CD4-positive, alpha-beta T cell treated with Interleukin-1 beta for 1 hour (primary cell): ENCODE measurements around the gene TUB.
A peak's percentile ranks its signal among the peaks of the same experiment; 100 is the strongest.

Source experiments
- DNase-seq, 2 donors: peaks; one replicate each; pipeline ENCODE4 v3.0.0-alpha.2; 2020 to 2022

Gene TUB

DNA sequence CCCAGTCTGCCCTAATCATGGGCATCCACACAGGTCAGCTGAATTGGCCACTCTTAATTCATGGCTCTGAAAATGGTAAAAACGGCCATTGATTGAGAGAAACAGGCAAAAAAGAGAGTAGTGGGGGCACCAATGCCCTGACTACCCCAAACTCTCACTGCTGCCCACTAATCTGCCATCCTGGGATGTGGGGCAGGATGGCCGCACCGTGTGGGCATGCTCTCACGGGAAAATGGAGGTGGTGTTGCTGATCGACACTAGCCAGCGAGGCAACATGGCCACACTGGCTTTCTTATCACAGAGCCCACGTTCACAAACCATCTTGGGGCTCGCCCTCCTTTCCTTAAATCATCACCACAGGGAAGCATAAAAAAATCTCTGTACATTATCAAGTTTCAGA lies 11.2 kb upstream of the TUB start:
- no peak for DNase-seq

DNA sequence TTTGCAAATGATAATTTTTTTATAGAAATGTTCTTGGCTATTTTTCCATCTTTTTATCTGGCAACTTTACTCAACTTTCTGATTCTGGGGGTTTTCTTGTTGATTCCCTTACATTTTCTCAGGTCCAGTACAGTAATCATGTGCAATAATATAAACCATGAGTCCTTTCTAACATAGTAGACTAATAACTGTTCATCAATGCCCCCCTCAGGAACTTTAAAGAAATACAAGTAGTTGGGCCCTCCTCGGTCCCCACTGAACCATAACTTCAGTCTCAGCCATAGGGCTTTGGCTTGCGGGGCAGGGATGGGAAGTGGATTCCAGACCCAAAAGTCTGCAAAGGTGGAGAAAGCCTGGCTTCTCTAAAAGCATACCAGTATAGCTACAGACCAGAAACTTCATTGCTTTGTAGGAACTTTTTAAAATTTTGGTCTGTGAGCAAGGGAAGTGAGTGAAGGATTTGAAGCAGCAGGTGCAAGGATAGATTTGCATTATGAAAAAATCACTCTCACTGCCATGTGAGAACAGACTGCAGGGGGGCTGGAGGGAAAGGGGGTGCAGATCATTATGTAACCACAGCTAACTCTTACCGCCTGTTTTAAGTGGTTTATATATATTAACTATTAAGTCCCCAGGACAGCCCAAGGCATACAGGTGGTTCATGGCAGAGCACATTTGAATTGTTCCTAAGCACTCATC lies 10.4 kb upstream of the TUB start:
- no peak for DNase-seq

DNA sequence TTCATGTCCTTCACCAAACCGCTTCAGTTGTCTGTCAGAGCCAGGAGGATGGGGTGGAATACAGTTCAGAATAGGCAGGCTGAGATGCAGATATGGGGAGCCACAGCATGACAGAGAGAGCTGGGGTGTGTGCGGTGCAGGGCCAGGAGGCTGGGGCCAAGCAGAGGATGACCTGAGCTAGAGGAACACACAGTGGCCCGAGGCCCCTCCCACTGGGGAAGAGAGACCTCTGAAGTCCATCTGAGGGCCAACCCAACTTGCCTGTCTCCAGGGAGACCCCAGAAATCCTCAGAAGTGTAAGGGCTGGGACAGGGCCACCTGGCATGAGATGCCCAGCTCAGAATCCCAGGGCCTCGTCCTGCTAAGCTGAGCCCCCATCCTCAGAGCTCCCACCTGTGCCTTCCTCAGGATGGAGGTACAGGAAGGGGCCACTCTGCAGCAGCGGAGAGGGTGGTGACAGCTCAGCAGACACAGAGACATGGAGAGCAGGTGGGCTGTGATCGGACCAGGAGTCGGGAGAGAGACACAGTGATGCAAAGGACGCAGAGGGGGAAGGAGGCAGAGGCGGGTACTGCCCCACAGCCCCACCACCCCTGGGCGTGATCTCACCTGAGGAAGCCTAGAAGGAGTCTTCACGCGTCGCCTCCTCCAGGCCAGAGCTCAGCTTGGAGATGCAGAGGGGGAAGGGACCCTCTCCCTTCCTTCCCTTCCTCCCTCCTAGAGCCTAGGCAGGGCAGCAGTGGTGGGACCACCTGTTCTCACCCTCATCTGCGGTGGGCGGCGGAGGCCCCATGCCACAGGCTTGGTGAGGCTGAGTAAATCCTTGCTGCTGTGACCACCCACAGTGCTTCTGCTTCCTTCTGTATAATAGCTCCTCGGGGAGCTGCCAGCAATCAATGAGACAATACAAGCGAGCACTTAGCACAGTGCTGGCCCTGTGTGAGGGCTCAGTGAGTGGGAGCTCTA lies 9.1 kb upstream of the TUB start:
- no peak for DNase-seq

DNA sequence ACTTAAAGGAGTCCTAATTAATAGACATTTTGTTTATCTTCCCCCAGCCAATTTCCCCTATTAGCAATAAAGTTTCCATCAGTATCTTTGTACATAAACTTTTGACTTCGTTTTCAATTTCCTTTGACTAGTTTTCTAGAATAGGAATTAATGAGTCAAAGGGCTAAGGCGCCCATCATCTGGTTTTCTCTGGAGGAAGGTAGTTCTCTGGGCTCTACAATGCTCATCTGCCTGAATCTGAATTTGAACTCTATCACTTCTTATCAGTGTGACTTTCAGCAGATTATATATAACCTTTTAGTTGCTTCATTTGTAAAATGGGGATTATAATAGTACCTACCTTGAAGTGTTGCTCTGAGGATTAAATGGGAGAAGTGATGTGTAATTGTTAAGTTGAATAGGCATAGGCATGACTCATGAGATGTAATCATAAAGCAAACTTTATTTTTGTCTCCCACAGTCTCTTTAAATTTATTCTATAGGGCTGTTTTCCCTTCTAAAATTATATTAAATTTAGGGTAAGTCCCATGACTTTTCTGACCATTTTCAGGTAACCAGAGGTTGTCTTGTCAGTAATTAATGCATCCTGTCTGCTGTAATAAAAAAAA lies 5.8 kb upstream of the TUB start:
- no peak for DNase-seq

DNA sequence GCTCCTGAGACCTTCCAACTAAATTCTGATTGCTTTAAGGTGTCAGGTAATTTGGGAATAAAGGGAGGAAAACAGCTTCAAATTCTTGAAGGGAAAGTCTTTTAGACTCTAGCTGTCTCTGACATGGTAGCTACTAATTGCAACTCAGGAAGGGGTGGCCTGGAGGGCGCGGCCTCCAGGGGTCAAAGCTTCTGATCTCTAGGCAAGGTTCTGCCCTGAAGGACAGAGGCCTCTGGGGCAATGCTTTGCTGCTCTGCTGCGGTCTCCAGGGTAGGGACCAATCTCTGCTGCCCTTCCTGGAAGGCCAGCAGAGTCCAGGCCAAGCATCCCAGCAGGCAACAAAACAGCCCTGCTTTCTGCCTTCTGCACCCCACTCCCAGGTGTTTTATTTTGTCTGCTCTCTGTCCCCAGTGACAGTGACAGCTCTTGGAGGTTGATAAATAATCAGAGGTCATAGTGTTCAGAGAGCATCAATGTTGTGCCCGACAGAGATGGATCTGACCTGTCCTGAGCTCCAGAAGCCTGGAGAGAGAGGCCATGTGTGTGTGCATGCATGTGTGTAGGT lies 1.8 kb upstream of the TUB start:
- no peak for DNase-seq

DNA sequence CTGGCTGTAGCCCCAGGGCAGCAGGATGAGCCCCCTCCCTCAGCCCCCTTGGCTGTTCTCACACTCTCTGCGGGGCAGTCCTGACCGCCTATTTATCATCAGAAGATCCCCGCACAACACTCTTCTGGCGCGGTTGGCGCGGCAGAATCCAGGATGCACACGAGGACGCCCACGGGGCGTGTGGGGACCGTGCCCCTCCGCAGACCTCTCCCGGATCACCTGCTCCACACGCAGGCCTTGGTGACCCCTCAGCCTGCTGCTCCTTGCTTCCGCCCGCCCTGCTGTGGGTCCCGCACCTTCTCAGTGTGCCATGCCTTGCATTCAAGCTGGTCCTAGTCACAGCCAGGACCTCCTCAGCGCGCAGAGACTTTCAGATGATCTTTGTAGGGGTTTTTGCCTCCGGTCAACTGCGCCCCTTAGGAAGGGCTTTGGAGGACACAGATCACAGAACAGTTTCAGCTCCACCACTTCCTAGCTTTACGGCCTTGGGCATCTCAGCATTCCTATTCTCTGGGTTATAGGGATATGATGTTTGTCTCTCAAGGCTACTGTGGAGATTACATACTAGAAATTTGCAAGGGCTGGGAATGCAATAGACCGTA lies 841 bp upstream of the TUB start:
- no peak for DNase-seq

DNA sequence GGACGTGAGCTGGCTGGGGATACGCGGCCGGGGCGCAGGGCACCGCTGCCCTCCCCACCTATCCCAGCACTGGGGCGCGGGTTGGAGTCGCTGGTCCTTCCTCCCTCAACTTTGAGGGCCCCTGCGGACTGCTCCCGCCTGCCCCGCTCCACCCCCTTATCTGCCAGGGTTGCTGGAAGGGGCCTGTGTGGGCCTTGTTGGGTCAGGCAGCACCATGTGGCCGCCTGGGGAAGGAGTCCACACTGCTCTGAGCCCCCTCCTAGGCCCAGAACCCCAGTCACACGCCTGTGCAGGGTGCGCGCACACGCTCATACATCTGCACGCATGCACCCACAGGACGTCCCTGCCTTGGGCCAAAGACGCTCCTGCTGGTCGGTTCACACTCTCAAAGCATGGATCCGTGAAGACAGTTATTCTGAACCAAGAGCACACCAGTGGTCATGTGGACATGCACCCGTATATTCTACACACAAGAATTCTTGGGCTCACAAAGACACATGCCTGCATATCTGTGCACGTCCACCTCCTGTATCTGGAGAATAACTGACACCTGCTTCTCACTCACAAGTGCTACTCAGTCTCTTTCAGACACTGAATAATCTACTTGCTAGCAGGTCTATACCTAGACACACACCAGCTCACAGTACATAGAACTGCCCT lies 710 bp downstream of the TUB start:
- no peak for DNase-seq

DNA sequence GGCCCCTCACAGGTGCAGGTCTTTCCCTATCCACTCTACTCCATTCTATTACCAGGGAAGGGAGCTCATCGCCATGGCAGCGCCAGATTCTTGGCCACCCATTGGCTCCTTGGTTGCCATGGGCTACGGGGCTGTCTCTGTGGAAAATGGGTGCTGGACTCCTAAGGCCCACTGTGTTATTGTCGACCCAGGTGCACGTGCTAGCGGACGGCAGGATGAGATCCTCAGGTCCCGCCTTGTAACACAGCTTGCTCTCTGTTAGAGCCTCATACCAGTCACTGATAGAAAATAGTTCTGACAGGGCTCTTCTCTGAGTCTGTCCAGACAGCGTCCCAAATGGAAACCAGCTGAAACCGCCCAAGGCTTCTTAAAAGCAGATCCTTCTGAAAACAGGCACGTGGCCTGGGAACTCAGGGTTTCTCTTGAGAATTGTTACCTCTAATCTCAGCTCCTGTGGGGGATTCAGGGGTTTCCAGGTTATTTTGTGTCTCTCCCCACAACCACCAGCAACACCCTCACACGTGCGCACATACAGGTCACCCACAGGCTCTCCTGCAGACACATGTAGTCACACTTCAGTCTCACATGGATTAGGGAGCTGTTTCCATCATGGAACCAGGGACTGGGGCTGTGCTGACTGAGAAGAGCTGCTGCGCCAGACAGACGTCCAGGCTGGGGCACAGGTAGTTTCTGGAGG lies 1.5 kb downstream of the TUB start:
- no peak for DNase-seq

DNA sequence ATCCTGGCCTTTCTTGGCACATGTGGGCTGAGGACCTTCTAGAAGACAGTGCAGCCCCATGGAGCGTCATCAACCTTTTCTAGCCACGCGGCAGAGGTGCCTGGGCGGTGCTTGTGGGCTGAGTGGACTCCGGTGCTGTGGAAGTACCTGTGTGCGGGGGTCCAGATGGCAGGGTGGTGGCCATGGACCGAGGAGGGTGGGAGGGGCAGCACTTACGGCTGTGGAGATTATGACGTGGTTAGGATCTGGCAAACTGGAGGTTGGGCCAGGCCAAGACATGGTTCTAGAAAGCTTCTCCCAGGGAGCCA lies 2.0 kb downstream of the TUB start:
- DNase-seq: no peak

DNA sequence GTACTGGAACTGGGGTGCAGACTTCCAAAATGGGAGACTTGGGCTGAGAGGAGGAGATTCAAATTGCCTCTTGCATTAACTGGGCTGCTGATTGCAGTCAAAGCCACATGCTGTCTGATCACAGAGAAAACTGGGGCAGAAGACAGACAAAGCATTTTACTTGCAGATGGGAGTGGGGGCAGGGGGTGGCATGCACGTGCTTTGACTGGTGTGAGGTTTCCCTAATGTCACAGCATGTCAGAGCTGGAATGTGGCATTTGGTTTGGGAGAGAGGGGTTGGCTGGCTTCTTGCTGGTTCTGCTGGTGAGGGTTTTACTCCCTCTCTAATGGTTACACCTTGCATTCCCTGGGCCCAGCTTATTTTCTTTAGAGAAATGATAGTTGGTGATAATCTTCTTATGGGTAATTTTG lies 2.9 kb downstream of the TUB start:
- no peak for DNase-seq

DNA sequence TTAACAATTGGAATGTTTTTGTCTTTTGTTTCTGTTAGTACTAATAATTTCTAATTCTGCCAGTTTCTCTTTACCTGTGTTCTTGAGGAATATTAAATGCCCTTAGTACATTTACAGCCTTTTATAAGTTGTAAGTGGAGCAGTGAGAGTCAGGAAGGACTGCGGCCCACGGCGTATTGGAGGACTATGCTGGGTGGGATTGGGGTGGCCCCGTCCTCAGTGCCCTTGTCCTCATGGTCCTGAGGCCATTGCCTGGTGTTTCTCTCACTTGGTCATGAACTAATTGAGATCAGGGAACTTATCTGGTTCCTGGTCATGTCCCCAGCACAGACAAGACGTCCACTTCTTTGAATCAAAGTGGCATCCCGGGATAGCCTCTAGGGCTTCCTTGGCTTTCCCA lies 3.3 kb downstream of the TUB start:
- DNase-seq: no peak

DNA sequence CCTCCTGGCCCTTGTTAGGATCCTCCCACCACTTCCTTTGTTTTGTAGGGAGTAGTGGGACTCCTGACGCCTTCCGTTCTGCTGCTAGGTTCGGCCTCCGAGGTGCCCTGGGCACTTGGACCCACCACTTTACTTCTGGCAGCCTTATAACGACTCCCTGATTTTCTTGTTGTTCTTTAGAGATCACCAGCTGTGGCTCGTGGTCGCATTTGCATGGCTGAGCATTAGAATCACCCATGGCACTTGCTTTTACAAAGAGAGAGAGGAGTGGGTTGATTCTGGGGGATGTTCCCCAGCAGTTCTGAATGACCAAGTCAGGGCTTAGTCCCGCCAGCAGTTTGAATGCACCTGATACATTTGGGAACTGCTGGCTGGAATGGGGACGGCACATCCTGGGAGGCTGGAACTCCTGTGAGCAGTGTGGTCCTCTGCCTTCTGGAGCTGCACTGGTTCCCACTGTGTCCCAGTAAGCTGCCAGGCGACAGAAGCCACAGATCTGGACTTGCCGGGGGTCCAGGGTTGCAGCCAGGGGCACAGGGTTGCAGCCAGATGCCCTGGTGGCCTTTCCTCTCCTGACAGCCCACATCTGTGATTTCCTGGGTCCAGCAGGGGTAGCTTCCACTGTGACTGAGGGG lies 4.1 kb downstream of the TUB start:
- no peak for DNase-seq

DNA sequence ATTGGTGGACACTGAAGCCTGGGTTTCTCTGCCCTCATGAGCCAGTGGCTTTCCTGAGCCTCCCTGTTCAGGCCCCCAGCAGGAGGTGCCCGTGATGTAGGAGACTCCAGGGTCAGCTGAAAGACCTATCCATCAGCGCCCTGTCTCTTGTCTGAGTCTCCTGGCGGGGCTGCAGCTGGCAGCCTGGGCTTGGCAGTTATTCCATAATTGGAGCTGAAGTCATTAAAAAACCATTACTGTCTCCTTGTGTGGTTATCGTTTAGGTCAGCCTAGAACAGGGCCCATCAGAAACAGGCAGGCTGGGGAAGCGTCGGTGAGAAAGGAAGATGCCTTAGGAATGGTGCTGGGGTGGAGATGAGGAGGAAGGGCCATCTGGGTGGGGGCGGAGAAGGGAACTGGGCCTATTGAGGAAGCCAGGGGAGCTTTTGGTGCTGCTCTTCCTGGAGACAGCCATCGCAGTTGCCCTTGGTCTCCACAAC lies 5.0 kb downstream of the TUB start:
- no peak for DNase-seq

DNA sequence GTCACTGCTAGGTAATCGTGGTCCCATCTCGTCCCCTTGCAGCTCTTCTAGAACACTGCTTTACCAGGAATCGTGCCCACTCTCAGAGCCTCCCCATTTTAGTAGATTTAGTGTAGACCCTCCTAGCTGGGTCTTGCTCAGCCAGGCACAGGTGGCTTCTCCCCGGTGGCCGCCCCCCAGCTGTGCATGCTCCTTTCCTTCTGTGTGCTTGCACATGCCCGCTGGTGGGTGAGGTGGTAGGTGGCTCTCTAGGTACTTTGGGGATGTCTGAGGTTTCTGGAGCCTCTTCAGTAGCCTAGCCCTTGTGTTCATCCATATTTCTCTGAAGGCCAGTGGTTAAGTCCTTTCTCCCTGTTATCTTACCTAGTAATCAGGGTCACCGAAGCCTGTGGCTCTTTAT lies 5.6 kb downstream of the TUB start:
- DNase-seq: no peak

DNA sequence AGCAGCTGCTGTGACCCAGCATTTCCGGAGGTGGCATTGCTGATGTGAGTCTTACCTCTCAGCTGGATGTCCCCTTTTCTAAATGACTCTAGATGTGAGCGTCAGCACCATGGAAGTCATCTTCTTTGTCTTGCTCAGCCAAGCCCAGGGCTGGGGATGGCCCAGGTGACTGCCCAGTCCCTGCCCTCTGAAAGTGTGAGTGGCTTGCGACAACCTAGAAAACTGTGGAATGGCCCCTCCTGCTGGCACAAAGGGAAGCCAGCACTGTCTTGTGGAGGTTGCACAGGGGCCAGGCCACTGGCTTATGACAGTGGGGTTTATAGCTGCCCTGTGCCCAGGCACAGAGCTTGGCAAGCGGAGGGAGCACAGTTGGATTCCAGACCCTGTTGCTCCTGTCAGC lies 6.2 kb downstream of the TUB start:
- DNase-seq: no peak

DNA sequence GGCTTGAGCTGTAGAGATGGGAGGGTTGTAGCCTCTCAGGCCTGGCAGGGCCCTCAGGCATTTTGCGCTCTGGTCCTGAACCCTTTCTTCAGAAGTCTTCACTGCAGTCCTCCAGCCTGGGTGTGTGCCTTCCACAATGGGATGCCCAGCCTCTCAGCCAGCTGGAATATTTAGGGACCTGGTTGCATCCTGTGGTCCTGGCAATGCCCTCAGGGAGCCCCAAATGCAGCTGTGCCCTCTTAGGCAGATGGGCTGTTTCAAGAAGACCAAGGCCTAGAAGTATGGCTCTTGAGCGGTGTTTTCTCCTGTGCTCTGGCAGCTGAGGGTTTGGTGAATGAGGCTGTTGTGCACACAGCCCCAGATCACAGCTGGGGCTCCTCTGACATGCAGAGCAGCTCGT lies 6.7 kb downstream of the TUB start:
- DNase-seq: no peak

DNA sequence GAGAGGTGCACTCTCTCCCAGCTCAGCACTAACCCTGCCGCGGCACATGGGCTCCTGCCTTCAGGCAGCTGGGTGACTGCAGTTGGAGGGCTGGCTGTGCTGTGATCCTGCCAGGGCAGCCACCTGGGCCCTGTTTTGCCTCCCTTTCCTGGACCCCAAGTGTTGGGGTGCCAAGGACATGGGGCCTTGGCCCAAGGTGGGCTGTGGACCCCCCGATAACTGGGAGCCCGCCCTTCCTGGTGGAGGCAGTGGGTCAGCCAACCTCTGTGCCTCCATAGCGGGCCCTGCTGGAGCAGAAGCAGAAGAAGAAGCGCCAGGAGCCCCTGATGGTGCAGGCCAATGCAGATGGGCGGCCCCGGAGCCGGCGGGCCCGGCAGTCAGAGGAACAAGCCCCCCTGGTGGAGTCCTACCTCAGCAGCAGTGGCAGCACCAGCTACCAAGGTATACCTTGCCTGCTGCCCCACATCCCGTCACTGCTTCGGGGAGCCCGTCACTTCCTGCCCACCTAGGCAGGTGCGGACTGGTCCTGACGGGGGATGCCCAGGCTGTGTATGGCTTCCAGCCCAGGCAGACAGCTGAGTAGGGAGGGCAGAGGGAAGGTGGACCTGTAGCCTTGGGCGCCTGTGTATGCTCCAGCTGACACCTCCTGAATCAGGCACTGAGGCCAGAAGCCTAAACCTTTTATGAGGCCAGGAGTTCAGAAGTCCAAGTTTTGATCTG lies 8.9 kb downstream of the TUB start:
- no peak for DNase-seq

DNA sequence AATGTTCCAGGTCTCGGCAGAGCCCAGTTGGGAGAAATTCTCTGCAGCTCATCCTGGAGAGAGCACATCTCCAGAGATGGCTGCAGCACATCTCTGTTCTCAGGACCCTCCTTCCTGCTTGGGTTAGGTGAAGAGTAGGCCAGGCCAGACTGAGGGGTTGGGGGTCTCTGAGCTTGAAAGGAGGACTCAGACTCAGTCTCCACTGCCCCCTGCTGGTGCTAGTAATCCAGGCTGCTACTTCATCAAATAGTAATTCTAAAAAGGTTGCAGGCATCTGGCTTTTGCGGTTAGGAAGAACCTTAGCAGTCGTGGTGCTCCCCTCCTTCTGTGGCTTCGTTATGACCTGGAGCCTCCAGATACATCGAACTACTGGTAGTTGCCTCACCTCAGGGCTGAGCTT lies 9.7 kb downstream of the TUB start:
- no peak for DNase-seq

DNA sequence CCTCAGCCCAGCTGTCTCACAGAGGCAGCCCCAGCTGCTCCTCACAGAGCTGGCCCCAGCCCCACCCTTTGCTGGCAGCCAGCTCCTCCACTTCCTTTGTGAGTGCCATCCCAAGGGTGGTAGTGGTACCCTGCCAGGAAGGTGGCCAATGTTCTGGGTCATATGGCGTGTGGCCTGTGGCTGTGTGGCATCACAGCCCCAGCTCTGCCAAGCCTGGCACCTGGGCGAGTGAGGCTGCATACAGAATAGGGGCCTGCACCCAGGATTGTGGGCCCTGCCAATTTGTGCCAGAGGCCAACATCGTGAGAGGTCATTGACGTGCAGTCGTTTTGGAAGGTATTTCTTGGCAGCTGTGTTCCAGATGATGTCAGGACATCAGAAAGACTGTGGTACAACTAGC lies 10.7 kb downstream of the TUB start:
- no peak for DNase-seq

DNA sequence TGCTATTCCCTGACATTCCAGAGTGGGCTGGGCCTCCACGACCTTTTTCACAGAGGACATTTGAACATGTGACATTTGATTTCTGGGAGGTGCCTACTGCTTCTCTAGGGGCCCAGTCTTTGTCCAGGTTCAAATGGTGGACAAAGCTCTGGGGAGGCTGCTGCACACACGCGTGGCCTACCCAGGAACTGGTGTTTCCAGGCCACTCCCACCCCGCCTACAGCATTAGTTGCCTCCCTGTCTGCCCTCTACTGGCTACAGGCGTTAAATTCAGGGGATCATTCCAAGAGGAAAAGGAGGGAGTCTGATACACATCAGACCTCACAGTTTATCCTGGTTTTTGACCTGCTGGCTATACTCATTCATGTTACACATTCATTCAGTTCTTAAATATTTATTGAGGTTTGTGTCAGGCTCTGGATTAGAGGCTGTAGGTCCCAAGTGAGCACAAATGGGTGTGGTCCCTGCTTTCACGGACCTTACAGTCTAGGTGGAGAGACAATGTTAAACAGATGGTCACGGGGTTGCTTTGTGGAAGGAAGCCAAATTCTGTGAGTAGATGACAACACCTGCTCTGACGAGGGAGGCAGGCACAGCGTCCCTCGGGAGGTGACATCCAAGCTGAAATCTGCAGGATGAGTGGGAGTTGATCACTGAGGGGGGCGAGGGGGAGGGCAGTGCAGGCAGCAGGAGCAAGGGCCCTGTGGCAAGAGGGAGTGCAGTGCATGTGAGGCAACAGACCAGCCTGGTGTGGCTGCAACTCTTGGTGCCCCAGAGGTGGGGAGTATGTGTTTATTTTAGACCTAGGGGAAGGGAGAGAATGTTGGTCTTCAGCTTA lies 11.8 kb downstream of the TUB start:
- DNase-seq: peak; percentile 5 to 36
